ENCODE results near the gene KRT37. TPM values are rescaled to one million over a fixed set of nuclear protein-coding genes. Genes with fewer than 3 reads are reported as not detected.
"Not testable (repeated sequence)": the region's sequence is repeated elsewhere in the genome, so short reads cannot be mapped to it uniquely, and the experiment has no call there.

The KRT37 gene
- polyA plus RNA-seq, 3 donors, result not detected

DNA sequence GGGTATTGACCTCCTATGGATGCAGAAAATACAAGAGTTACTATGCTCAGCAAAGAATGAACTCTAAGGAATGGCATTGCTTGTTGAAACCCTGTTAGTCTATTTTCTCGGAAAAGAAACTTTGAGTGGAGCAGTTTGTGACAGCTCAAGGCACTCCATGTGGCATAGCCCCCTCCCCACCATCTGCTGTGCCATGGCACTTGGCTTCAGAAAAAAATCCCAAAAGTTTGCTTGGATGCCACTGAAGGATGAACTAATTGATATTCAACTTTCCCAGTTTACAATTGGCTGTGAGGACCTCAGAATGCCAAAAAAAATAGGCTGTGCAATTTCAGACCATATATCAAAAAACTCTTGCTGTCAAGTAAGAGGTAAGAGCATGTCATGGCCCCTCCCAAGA lies 28.8 kb downstream of the KRT37 start:
- Histone ChIP-seq H4K20me1 (ENCODE audit: insufficient read depth, low read length) (no peaks in the 10 kb centered on the region), H3K27me3 (ENCODE audit: control insufficient read depth in 2 of 2, insufficient read depth in 2 of 2, low read length in 2 of 2) (peaks cover 2 to 8% of the 10 kb centered on the region in 2 donors), H3K79me2 (ENCODE audit: insufficient read depth, low read length) (no peaks in the 10 kb centered on the region), H3K4me3 (replicated peaks in 1 of 3; ENCODE audit: low read depth in 2 of 3, low read length in 3 of 3) (no peak overlapping the region), H3K4me2 (replicated peaks; ENCODE audit: extremely low read depth, low read length, poor library complexity, severe bottlenecking) (no peak overlapping the region), H2AFZ (ENCODE audit: insufficient read depth, low read depth, low read length, poor library complexity, severe bottlenecking) (no peak overlapping the region), H3K9ac (ENCODE audit: insufficient read depth, low read length, poor library complexity, severe bottlenecking) (no peak overlapping the region), H3K9me3 (replicated peaks in 1 of 2; ENCODE audit: control insufficient read depth in 1 of 2, insufficient read depth in 1 of 2, low read length in 2 of 2) (no peaks in the 10 kb centered on the region), H3K36me3 (replicated peaks in 1 of 2; ENCODE audit: control insufficient read depth in 1 of 2, insufficient read depth in 2 of 2, low read length in 2 of 2) (no peaks in the 10 kb centered on the region), H3K4me1 (ENCODE audit: control insufficient read depth in 1 of 2, insufficient read depth in 2 of 2, low read length in 2 of 2) (no peaks in the 10 kb centered on the region), H3K27ac (ENCODE audit: low read depth in 1 of 2, low read length in 2 of 2) (no peak overlapping the region)
- Mint-ChIP-seq H3K4me1 (no peaks in the 10 kb centered on the region), H3K36me3 (no peaks in the 10 kb centered on the region), H3K27me3 (ENCODE audit: low read depth in 3 of 3) (peaks cover 2 to 11% (median 4%) of the 10 kb centered on the region in 3 donors), H3K9me3 (no peaks in the 10 kb centered on the region), H3K27ac (no peak overlapping the region), H3K4me3 (no peak overlapping the region)
- no peak for DNase-seq
- TF ChIP-seq, protein P1, sequence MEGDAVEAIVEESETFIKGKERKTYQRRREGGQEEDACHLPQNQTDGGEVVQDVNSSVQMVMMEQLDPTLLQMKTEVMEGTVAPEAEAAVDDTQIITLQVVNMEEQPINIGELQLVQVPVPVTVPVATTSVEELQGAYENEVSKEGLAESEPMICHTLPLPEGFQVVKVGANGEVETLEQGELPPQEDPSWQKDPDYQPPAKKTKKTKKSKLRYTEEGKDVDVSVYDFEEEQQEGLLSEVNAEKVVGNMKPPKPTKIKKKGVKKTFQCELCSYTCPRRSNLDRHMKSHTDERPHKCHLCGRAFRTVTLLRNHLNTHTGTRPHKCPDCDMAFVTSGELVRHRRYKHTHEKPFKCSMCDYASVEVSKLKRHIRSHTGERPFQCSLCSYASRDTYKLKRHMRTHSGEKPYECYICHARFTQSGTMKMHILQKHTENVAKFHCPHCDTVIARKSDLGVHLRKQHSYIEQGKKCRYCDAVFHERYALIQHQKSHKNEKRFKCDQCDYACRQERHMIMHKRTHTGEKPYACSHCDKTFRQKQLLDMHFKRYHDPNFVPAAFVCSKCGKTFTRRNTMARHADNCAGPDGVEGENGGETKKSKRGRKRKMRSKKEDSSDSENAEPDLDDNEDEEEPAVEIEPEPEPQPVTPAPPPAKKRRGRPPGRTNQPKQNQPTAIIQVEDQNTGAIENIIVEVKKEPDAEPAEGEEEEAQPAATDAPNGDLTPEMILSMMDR (IDR thresholded peaks at IDR 0.05), result no peak
- WGBS (ENCODE audit: insufficient coverage), result 100% methylated on average over 1 of the region's 1 CpG
- intact Hi-C loops (cut with micrococcal nuclease), result no loop called here

DNA sequence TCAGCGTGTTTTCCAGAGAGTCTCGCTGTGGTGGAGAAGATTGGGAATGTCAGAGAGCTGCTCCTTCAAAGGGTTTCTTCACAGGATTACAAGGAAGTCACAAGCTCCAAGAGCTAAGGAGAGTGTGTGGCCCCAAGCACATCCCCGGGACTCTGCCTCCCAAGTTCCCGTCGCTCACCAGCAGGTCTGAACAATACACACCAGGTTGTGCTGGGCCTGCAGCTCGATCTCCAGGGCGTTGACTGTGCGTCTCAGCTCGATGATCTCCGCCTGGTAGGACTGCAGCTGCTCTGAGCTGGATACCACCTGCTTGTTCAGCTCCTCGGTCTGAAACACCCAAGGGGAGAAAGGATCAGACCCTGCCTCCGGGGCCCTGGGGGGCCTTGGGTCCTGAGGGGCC lies 29.3 kb downstream of the KRT37 start:
- DNase-seq; H3K36me3 ChIP-seq (replicated peaks in 1 of 2; ENCODE audit: control insufficient read depth in 1 of 2, insufficient read depth in 2 of 2, low read length in 2 of 2); H3K27ac Mint-ChIP-seq; H4K20me1 ChIP-seq (ENCODE audit: insufficient read depth, low read length); H3K9me3 ChIP-seq (replicated peaks in 1 of 2; ENCODE audit: control insufficient read depth in 1 of 2, insufficient read depth in 1 of 2, low read length in 2 of 2); H3K4me1 ChIP-seq (ENCODE audit: control insufficient read depth in 1 of 2, insufficient read depth in 2 of 2, low read length in 2 of 2); H3K4me1 Mint-ChIP-seq; H3K79me2 ChIP-seq (ENCODE audit: insufficient read depth, low read length); H3K27me3 ChIP-seq (ENCODE audit: control insufficient read depth in 2 of 2, insufficient read depth in 2 of 2, low read length in 2 of 2); H3K27ac ChIP-seq (ENCODE audit: low read depth in 1 of 2, low read length in 2 of 2); H3K4me2 ChIP-seq (replicated peaks; ENCODE audit: extremely low read depth, low read length, poor library complexity, severe bottlenecking); H2AFZ ChIP-seq (ENCODE audit: insufficient read depth, low read depth, low read length, poor library complexity, severe bottlenecking); H3K36me3 Mint-ChIP-seq; H3K9ac ChIP-seq (ENCODE audit: insufficient read depth, low read length, poor library complexity, severe bottlenecking); H3K4me3 Mint-ChIP-seq; H3K9me3 Mint-ChIP-seq; intact Hi-C loops (cut with micrococcal nuclease); H3K4me3 ChIP-seq (replicated peaks in 1 of 3; ENCODE audit: low read depth in 2 of 3, low read length in 3 of 3): not testable (repeated sequence)
- 92% methylated on average over 8 of the region's 12 CpGs for WGBS (ENCODE audit: insufficient coverage)
- peaks cover 2 to 13% (median 4%) of the 10 kb centered on the region in 3 donors for H3K27me3 Mint-ChIP-seq (ENCODE audit: low read depth in 3 of 3)
